Upper lobe of left lung (tissue), 4 donors: ENCODE measurements around the gene TRUB2.

Experiments used
- CTCF ChIP-seq, 6 experiments: fragments of 450-650 bp in 4 of 6; fragments of 200-600 bp in 2 of 6; sonication (generic) in 2 of 6; IDR thresholded peaks; one replicate each; pipeline ENCODE4 v1.5.1; 2016 to 2019; ENCODE audit warnings: antibody characterized with exemption in 6 of 6
- POLR2A ChIP-seq, 4 donors: fragments of 450-650 bp; IDR thresholded peaks; one replicate each; pipeline ENCODE4 v1.5.1; 2016 to 2017; ENCODE audit warnings: antibody characterized with exemption in 4 of 4, mild to moderate bottlenecking in 2 of 4

- TF ChIP-seq CTCF (IDR thresholded peaks at IDR 0.05) (peak; percentile 44 to 72 (median 64)), POLR2A (IDR thresholded peaks at IDR 0.05) (no peak)
These were observed 19.2 kb upstream of the TRUB2 start for GRCh38 chr9:128341435-128341849.
